Measurements from ENCODE around the gene CD8B. TPM values are rescaled to one million over a fixed set of nuclear protein-coding genes. Genes with fewer than 3 reads are reported as not detected.
"Not testable (repeated sequence)": the region's sequence is repeated elsewhere in the genome, so short reads cannot be mapped to it uniquely, and the experiment has no call there.

The CD8B gene
- polyA plus RNA-seq, 1 of the 3 experiments (the other 2 are of a cell fraction), result not detected

GRCh38 chr2:86856498-86856897, 5.2 kb downstream of the CD8B start:
- POLR2A ChIA-PET, CTCF ChIA-PET: not testable (repeated sequence)

GRCh38 chr2:86855981-86856380, 5.7 kb downstream of the CD8B start:
- WGBS (ENCODE audit: low lambda C conversion rate), result 53% methylated on average over 6 of the region's 6 CpGs
- H3K36me3 ChIP-seq (replicated peaks in 1 of 2; ENCODE audit: control insufficient read depth in 1 of 2, insufficient read depth in 2 of 2, low read length in 1 of 2); H3K4me3 ChIP-seq (ENCODE audit: low read depth in 2 of 2, low read length in 1 of 2); H3K9ac ChIP-seq; H3K9me2 ChIP-seq; H3K27me3 ChIP-seq (ENCODE audit: insufficient read depth); H3K4me2 ChIP-seq; CTCF ChIA-PET; H3K4me1 ChIP-seq (ENCODE audit: control insufficient read depth in 1 of 2, insufficient read depth in 2 of 2, low read depth in 1 of 2, low read length in 1 of 2); H3K79me2 ChIP-seq (ENCODE audit: insufficient read depth); H3K27ac ChIP-seq (ENCODE audit: low read depth in 2 of 2, low read length in 1 of 2); H4K20me1 ChIP-seq (ENCODE audit: insufficient read depth); H3K9me3 ChIP-seq; DNase-seq; POLR2A ChIA-PET; H3F3A ChIP-seq (replicated peaks; ENCODE audit: insufficient read depth); H2AFZ ChIP-seq (ENCODE audit: low read depth): not testable (repeated sequence)

More at GRCh38 chr2:86856498-86856897, 5.2 kb downstream of the CD8B start:
- H4K20me1 ChIP-seq (ENCODE audit: insufficient read depth); H3K9me2 ChIP-seq; H3K4me3 ChIP-seq (ENCODE audit: low read depth in 2 of 2, low read length in 1 of 2); H3K79me2 ChIP-seq (ENCODE audit: insufficient read depth); H2AFZ ChIP-seq (ENCODE audit: low read depth); H3K27ac ChIP-seq (ENCODE audit: low read depth in 2 of 2, low read length in 1 of 2); H3K9ac ChIP-seq; H3K4me1 ChIP-seq (ENCODE audit: control insufficient read depth in 1 of 2, insufficient read depth in 2 of 2, low read depth in 1 of 2, low read length in 1 of 2); H3K36me3 ChIP-seq (replicated peaks in 1 of 2; ENCODE audit: control insufficient read depth in 1 of 2, insufficient read depth in 2 of 2, low read length in 1 of 2); DNase-seq; H3K4me2 ChIP-seq; H3K9me3 ChIP-seq; H3K27me3 ChIP-seq (ENCODE audit: insufficient read depth); H3F3A ChIP-seq (replicated peaks; ENCODE audit: insufficient read depth): not testable (repeated sequence)
- WGBS (ENCODE audit: low lambda C conversion rate), result 72% methylated on average over 2 of the region's 4 CpGs

- H3K36me3 ChIP-seq (replicated peaks in 1 of 2; ENCODE audit: control insufficient read depth in 1 of 2, insufficient read depth in 2 of 2, low read length in 1 of 2); H3K9ac ChIP-seq; H3K79me2 ChIP-seq (ENCODE audit: insufficient read depth); H3K4me3 ChIP-seq (ENCODE audit: low read depth in 2 of 2, low read length in 1 of 2); POLR2A ChIA-PET; DNase-seq; CTCF ChIA-PET; H3K4me1 ChIP-seq (ENCODE audit: control insufficient read depth in 1 of 2, insufficient read depth in 2 of 2, low read depth in 1 of 2, low read length in 1 of 2); H3K9me2 ChIP-seq; H3F3A ChIP-seq (replicated peaks; ENCODE audit: insufficient read depth); H2AFZ ChIP-seq (ENCODE audit: low read depth); H4K20me1 ChIP-seq (ENCODE audit: insufficient read depth); H3K27me3 ChIP-seq (ENCODE audit: insufficient read depth); H3K4me2 ChIP-seq; H3K9me3 ChIP-seq; H3K27ac ChIP-seq (ENCODE audit: low read depth in 2 of 2, low read length in 1 of 2): not testable (repeated sequence)
- WGBS (ENCODE audit: low lambda C conversion rate), result 27% methylated on average over 4 of the region's 4 CpGs
Observed at GRCh38 chr2:86851581-86851980, 10.1 kb downstream of the CD8B start.

GRCh38 chr2:86842607-86843234, 19.0 kb downstream of the CD8B start:
- CTCF ChIA-PET; H3K4me2 ChIP-seq; H3K4me1 ChIP-seq (ENCODE audit: control insufficient read depth in 1 of 2, insufficient read depth in 2 of 2, low read depth in 1 of 2, low read length in 1 of 2); H3K27me3 ChIP-seq (ENCODE audit: insufficient read depth); H3F3A ChIP-seq (replicated peaks; ENCODE audit: insufficient read depth); H3K79me2 ChIP-seq (ENCODE audit: insufficient read depth); H3K4me3 ChIP-seq (ENCODE audit: low read depth in 2 of 2, low read length in 1 of 2); H3K36me3 ChIP-seq (replicated peaks in 1 of 2; ENCODE audit: control insufficient read depth in 1 of 2, insufficient read depth in 2 of 2, low read length in 1 of 2); H3K9ac ChIP-seq; H3K9me2 ChIP-seq; H3K27ac ChIP-seq (ENCODE audit: low read depth in 2 of 2, low read length in 1 of 2); H2AFZ ChIP-seq (ENCODE audit: low read depth); DNase-seq; H4K20me1 ChIP-seq (ENCODE audit: insufficient read depth); POLR2A ChIA-PET; H3K9me3 ChIP-seq: not testable (repeated sequence)
- WGBS (ENCODE audit: low lambda C conversion rate), result 68% methylated on average over 6 of the region's 6 CpGs

GRCh38 chr2:86841330-86841729, 20.4 kb downstream of the CD8B start:
- H3F3A ChIP-seq (replicated peaks; ENCODE audit: insufficient read depth); POLR2A ChIA-PET; H3K79me2 ChIP-seq (ENCODE audit: insufficient read depth); H3K9ac ChIP-seq; H3K27ac ChIP-seq (ENCODE audit: low read depth in 2 of 2, low read length in 1 of 2); DNase-seq; H3K36me3 ChIP-seq (replicated peaks in 1 of 2; ENCODE audit: control insufficient read depth in 1 of 2, insufficient read depth in 2 of 2, low read length in 1 of 2); CTCF ChIA-PET; H3K9me2 ChIP-seq; H2AFZ ChIP-seq (ENCODE audit: low read depth); H3K27me3 ChIP-seq (ENCODE audit: insufficient read depth); H3K9me3 ChIP-seq; H3K4me2 ChIP-seq; H4K20me1 ChIP-seq (ENCODE audit: insufficient read depth); H3K4me1 ChIP-seq (ENCODE audit: control insufficient read depth in 1 of 2, insufficient read depth in 2 of 2, low read depth in 1 of 2, low read length in 1 of 2); H3K4me3 ChIP-seq (ENCODE audit: low read depth in 2 of 2, low read length in 1 of 2): not testable (repeated sequence)
- WGBS (ENCODE audit: low lambda C conversion rate), result 58% methylated on average over 6 of the region's 8 CpGs

- H3K27me3 ChIP-seq (ENCODE audit: insufficient read depth); H3F3A ChIP-seq (replicated peaks; ENCODE audit: insufficient read depth); H3K36me3 ChIP-seq (replicated peaks in 1 of 2; ENCODE audit: control insufficient read depth in 1 of 2, insufficient read depth in 2 of 2, low read length in 1 of 2); H3K79me2 ChIP-seq (ENCODE audit: insufficient read depth); H3K4me1 ChIP-seq (ENCODE audit: control insufficient read depth in 1 of 2, insufficient read depth in 2 of 2, low read depth in 1 of 2, low read length in 1 of 2); H3K9me3 ChIP-seq; POLR2A ChIA-PET; H2AFZ ChIP-seq (ENCODE audit: low read depth); H3K4me3 ChIP-seq (ENCODE audit: low read depth in 2 of 2, low read length in 1 of 2); DNase-seq; H3K4me2 ChIP-seq; H4K20me1 ChIP-seq (ENCODE audit: insufficient read depth); H3K9me2 ChIP-seq; CTCF ChIA-PET; H3K9ac ChIP-seq; H3K27ac ChIP-seq (ENCODE audit: low read depth in 2 of 2, low read length in 1 of 2): not testable (repeated sequence)
- WGBS (ENCODE audit: low lambda C conversion rate), result 73% methylated on average over 5 of the region's 11 CpGs
Observed at GRCh38 chr2:86839871-86840548, 21.7 kb downstream of the CD8B start.

Measured in SK-N-SH (cell line).